ENCODE data around the gene FLYWCH2. TPM values are rescaled to one million over a fixed set of nuclear protein-coding genes. Genes with fewer than 3 reads are reported as not detected.

Gene FLYWCH2
- total and polyA plus RNA-seq, 2 experiments from 2014 or later: 30.9 to 45.0 TPM

- Mint-ChIP-seq H3K36me3 (ENCODE audit: low read depth) (no peaks in the 10 kb centered on the region), H3K9me3 (peaks cover 4% of the 10 kb centered on the region), H3K27me3 (ENCODE audit: insufficient read depth, low read depth, poor library complexity) (peaks cover 14% of the 10 kb centered on the region), H3K27ac (no peak overlapping the region; the same call in 1 of the 2 replicates), H3K4me1 (peaks cover 14% of the 10 kb centered on the region), H3K4me3 (no peak overlapping the region; the same call in 2 of the 3 replicates)
- no peak overlapping the region for H3K27ac ChIP-seq (ENCODE audit: low read depth)
- H3K4me2 ChIP-seq: peak overlapping the region; percentile 74; the same call in 1 of the 2 replicates
- H3K79me2 ChIP-seq (replicated peaks; ENCODE audit: insufficient read depth): no peaks in the 10 kb centered on the region
- peak overlapping the region; percentile 40; the same call in 1 of the 2 replicates for H3K4me3 ChIP-seq
- no peaks in the 10 kb centered on the region for H4K20me1 ChIP-seq (replicated peaks; ENCODE audit: insufficient read depth)
- no peaks in the 10 kb centered on the region for H3K9me2 ChIP-seq (ENCODE audit: insufficient read depth)
- H3K27me3 ChIP-seq (ENCODE audit: insufficient read depth): peaks cover 8% of the 10 kb centered on the region; the same call in 1 of the 2 replicates
- DNase-seq (ENCODE audit: low spot score) (peak; percentile 93), ATAC-seq (peak; percentile 95)
- no peaks in the 10 kb centered on the region for H3K4me1 ChIP-seq (ENCODE audit: insufficient read depth)
- no peak for TF ChIP-seq POLR2AphosphoS5 (IDR thresholded peaks at IDR 0.05; ENCODE audit: low read depth)
- TF ChIP-seq, protein P1, sequence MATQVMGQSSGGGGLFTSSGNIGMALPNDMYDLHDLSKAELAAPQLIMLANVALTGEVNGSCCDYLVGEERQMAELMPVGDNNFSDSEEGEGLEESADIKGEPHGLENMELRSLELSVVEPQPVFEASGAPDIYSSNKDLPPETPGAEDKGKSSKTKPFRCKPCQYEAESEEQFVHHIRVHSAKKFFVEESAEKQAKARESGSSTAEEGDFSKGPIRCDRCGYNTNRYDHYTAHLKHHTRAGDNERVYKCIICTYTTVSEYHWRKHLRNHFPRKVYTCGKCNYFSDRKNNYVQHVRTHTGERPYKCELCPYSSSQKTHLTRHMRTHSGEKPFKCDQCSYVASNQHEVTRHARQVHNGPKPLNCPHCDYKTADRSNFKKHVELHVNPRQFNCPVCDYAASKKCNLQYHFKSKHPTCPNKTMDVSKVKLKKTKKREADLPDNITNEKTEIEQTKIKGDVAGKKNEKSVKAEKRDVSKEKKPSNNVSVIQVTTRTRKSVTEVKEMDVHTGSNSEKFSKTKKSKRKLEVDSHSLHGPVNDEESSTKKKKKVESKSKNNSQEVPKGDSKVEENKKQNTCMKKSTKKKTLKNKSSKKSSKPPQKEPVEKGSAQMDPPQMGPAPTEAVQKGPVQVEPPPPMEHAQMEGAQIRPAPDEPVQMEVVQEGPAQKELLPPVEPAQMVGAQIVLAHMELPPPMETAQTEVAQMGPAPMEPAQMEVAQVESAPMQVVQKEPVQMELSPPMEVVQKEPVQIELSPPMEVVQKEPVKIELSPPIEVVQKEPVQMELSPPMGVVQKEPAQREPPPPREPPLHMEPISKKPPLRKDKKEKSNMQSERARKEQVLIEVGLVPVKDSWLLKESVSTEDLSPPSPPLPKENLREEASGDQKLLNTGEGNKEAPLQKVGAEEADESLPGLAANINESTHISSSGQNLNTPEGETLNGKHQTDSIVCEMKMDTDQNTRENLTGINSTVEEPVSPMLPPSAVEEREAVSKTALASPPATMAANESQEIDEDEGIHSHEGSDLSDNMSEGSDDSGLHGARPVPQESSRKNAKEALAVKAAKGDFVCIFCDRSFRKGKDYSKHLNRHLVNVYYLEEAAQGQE (IDR thresholded peaks at IDR 0.05; ENCODE audit: unreplicated experiment): no peak
- no peak for TF ChIP-seq EZH2phosphoT487 (IDR thresholded peaks at IDR 0.05; ENCODE audit: unreplicated experiment)
- TF ChIP-seq CREB1 (CRISPR knock-in tag; IDR thresholded peaks at IDR 0.05; ENCODE audit: low read depth): no peak
- peak; percentile 83 to 98 for TF ChIP-seq CTCF (conservative IDR thresholded peaks at IDR 0.05; ENCODE audit: low read depth in 2 of 2)
- H2AFZ ChIP-seq: peak overlapping the region; percentile 96
- H3F3A ChIP-seq (replicated peaks; ENCODE audit: low read depth): no peaks in the 10 kb centered on the region; the same call in 1 of the 2 replicates
- no peaks in the 10 kb centered on the region for H3K36me3 ChIP-seq (ENCODE audit: insufficient read depth)
These were observed 44.1 kb upstream of the FLYWCH2 start for GRCh38 chr16:2838928-2839327.

DNA sequence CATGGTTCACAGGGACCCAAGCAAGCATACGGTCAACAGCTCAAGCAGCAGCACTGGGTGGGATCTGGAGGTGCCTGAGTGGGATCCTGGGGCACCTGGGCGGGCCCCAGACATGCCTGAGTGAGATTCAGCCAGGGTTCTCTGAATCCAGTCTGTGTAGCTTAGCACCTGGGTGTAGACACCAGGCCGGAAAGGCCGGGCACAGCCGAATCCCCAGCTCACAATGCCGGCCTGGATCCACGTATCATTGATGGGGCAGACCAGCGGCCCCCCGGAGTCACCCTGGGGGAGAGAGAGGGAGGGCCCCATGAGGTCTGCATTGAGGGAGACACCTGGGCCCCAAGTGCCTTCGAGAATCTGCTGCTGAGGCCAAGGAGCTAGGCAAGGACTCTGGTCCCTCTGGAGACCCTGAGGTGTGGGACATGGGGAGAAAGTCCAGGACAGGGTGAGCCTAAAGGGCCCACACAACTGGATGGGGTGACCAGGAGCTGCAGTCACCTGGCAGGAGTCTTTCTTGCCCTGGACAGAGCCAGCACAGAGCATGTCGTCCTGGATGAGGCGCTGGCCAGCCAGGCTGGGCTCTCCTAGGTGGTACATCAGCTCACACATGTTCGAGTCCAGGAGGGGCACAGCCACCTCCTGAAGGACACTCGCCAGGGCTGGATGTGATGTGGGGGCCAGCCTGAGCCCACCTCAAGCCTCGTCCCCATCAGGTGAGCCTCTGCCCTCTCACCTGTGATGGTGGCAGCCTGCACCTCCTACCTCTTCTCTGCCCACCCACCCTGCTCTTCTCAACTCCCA, 43.2 kb upstream of the FLYWCH2 start:
- H3K27ac ChIP-seq (ENCODE audit: low read depth): no peak overlapping the region
- Mint-ChIP-seq H3K9me3 (peaks cover 4% of the 10 kb centered on the region), H3K27ac (no peak overlapping the region), H3K27me3 (ENCODE audit: insufficient read depth, low read depth, poor library complexity) (peaks cover 14% of the 10 kb centered on the region), H3K36me3 (ENCODE audit: low read depth) (no peaks in the 10 kb centered on the region), H3K4me1 (peaks cover 15% of the 10 kb centered on the region), H3K4me3 (no peak overlapping the region)
- H4K20me1 ChIP-seq (replicated peaks; ENCODE audit: insufficient read depth): no peaks in the 10 kb centered on the region
- DNase-seq (ENCODE audit: low spot score) (no peak), ATAC-seq (no peak)
- no peak overlapping the region for H3K4me2 ChIP-seq
- H2AFZ ChIP-seq: no peak overlapping the region
- no peaks in the 10 kb centered on the region for H3K36me3 ChIP-seq (ENCODE audit: insufficient read depth)
- no peaks in the 10 kb centered on the region for H3K9me2 ChIP-seq (ENCODE audit: insufficient read depth)
- H3K27me3 ChIP-seq (ENCODE audit: insufficient read depth): peaks cover 13% of the 10 kb centered on the region; the same call in 1 of the 2 replicates
- no peaks in the 10 kb centered on the region for H3K4me1 ChIP-seq (ENCODE audit: insufficient read depth)
- no peak overlapping the region for H3K4me3 ChIP-seq
- no peaks in the 10 kb centered on the region; the same call in 1 of the 2 replicates for H3F3A ChIP-seq (replicated peaks; ENCODE audit: low read depth)
- H3K79me2 ChIP-seq (replicated peaks; ENCODE audit: insufficient read depth): no peaks in the 10 kb centered on the region
- TF ChIP-seq CTCF (conservative IDR thresholded peaks at IDR 0.05; ENCODE audit: low read depth in 2 of 2): no peak
- TF ChIP-seq, protein P1 (IDR thresholded peaks at IDR 0.05; ENCODE audit: unreplicated experiment): no peak
- TF ChIP-seq EZH2 (IDR thresholded peaks at IDR 0.05; ENCODE audit: low read depth, unreplicated experiment): no peak
- TF ChIP-seq ZNF331 (CRISPR knock-in tag; IDR thresholded peaks at IDR 0.05; ENCODE audit: low read depth): no peak
- no peak for TF ChIP-seq ZNF114 (CRISPR knock-in tag; IDR thresholded peaks at IDR 0.05)
- no peak for TF ChIP-seq JUNB (IDR thresholded peaks at IDR 0.05; ENCODE audit: unreplicated experiment)
- TF ChIP-seq STAT1 (IDR thresholded peaks at IDR 0.05; ENCODE audit: unreplicated experiment): no peak
- no peak for TF ChIP-seq CREB1 (CRISPR knock-in tag; IDR thresholded peaks at IDR 0.05; ENCODE audit: low read depth)
- no peak for TF ChIP-seq EZH2phosphoT487 (IDR thresholded peaks at IDR 0.05; ENCODE audit: unreplicated experiment)
- no peak for TF ChIP-seq NANOG (IDR thresholded peaks at IDR 0.05; ENCODE audit: borderline replicate concordance)
